GM12892 (cell line): ENCODE measurements around the gene SMIM23.

Source experiments
- POLR2A ChIP-seq: IDR thresholded peaks from 2 replicates; pipeline ENCODE4 v1.6.1; 2011; ENCODE audit warnings: low read depth, low read length, control low read depth
- POLR2AphosphoS5 ChIP-seq: IDR thresholded peaks from 2 replicates; pipeline ENCODE4 v1.6.1; 2011; ENCODE audit warnings: low read depth, low read length, control low read depth
- TAF1 ChIP-seq: IDR thresholded peaks from 2 replicates; pipeline ENCODE4 v1.6.1; 2011; ENCODE audit warnings: low read depth, mild to moderate bottlenecking, control low read depth, low read length, borderline replicate concordance

DNA sequence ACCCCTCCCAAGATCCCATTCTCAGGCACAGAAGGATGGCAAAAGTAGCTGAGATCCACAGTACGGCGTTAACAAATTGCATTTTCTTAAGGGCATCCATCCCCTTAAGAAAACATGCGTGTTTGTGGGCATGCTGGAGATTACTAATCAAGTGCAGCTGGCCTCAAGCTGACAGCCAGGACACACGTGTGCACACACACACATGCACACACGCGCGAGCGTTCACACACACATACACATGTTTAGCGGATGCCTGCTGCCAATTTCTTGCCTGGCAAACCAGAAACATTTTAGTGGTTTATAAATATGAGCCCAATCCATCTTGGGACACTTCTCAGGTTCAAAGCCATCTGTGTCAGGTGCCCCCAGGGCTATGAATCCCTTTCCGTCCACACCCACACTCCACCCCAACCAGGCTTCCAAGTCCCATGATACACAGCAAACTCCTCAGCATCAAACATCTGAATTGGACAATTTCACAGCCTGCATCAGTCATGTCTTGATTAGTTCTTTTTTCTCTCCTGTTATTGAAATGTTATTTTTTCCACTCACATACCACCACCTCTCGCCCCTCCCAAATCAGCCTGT lies 23.5 kb upstream of the SMIM23 start:
- TF ChIP-seq TAF1 (no peak), POLR2AphosphoS5 (no peak), POLR2A (no peak)
